H1 (cell line): Measurements from ENCODE around the gene TPP1. TPM values are rescaled to one million over a fixed set of nuclear protein-coding genes. Genes with fewer than 3 reads are reported as not detected.

Experiments used
- ATF2 ChIP-seq: IDR thresholded peaks from 2 replicates; pipeline ENCODE4 v1.6.1; 2012; ENCODE audit warnings: low read length, inconsistent platforms
- BRCA1 ChIP-seq: IDR thresholded peaks from 2 replicates; pipeline ENCODE4 v1.6.1; 2012; ENCODE audit warnings: low read depth, low read length, improper control_type of control experiment
- polyA plus RNA-seq, 7 experiments: library from polyadenylated mRNA; depleted of rRNA in 3 of 7; stranded (reverse) in 5 of 7; unstranded in 2 of 7; fragments of >200 nt in 5 of 7; fragments of 200-250 nt in 2 of 7; gene quantifications; 1 replicate in 5 of 7; 2 replicates in 1 of 7; 4 replicates in 1 of 7; pipeline versions ENCODE4 v1.2.1 to v1.2.3, GENCODE V29; 2011 to 2013; ENCODE audit warnings: missing spikeins in 2 of 7, mixed read lengths in 2 of 7
- total RNA-seq: library from RNA; stranded (reverse); fragmentation: NEBNext Ultra II Directional; extraction: Animal tissue kit (Norgen Biotek cat#: 25700); gene quantifications from 2 replicates; pipeline ENCODE4 v1.2.1, GENCODE V29; 2021

TPP1 gene
- total and polyA plus RNA-seq, 2 of the 8 experiments (the other 6 are each of a cell fraction or from before 2014, with no cell fraction given), result 36.1 to 77.5 TPM

DNA sequence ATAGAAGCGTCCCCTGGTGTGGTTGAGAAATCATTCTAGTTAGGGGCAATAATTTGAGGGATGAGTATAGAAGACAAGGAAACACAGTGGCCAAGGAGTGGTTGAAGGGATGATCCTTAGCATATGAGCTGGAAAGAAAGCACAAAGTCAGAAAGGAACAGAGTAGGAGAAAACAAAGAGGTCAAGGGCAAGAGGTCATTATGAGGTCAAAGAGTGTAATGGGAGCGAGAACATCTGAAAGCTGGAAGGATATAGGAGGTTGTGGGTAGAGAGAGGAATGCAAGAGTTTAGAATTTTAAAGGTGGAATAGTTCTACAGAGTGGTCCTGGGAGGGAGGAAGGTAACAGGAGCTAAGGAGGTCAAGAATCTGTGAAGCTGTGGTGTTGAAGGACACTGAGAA, 34.4 kb upstream of the TPP1 start (continued):
- no peak for TF ChIP-seq ATF2
- no peak for TF ChIP-seq BRCA1
